ENCODE data around the gene SNRNP40.

SNRNP40 gene

GRCh38 chr1:31296486-31297276, at the start of gene SNRNP40, which contains the start of gene ZCCHC17:
Gene SNRNP40, minus strand, starts transcription at chr1:31296788. Its CDS starts 37 bp downstream, at chr1:31296751.
Gene ZCCHC17, plus strand, starts transcription at chr1:31297032. Its CDS starts 13,067 bp downstream, at chr1:31310099.
- Histone ChIP-seq H3K9ac (ENCODE audit: low read depth, low read length) (peak within 1 kb of the TSS; percentile 93), H3K27ac (ENCODE audit: low read length) (peak within 1 kb of the TSS; percentile 79), H3K4me3 (ENCODE audit: low read length) (peak within 1 kb of the TSS; percentile 84), H3K4me1 (ENCODE audit: insufficient read depth, low read length) (peaks cover 5% of the 10 kb centered on the region), H3K9me3 (ENCODE audit: insufficient read depth, low read depth, low read length) (no peaks in the 10 kb centered on the region), H3K27me3 (ENCODE audit: insufficient read depth, low read length) (no peaks in the 10 kb centered on the region), H3K36me3 (ENCODE audit: insufficient read depth, low read depth, low read length) (peaks cover 31% of the 10 kb centered on the region)

- no peaks in the 10 kb centered on the region for H3K9me3 ChIP-seq (ENCODE audit: insufficient read depth, low read depth, low read length)
- H3K4me3 ChIP-seq (ENCODE audit: low read length), result no peak overlapping the region
- H3K4me1 ChIP-seq (ENCODE audit: insufficient read depth, low read length), result no peaks in the 10 kb centered on the region
- H3K9ac ChIP-seq (ENCODE audit: low read depth, low read length), result no peak overlapping the region
- peaks cover 48% of the 10 kb centered on the region for H3K36me3 ChIP-seq (ENCODE audit: insufficient read depth, low read depth, low read length)
- H3K27me3 ChIP-seq (ENCODE audit: insufficient read depth, low read length), result no peaks in the 10 kb centered on the region
- H3K27ac ChIP-seq (ENCODE audit: low read length), result no peak overlapping the region
Observed at GRCh38 chr1:31345635-31346034, 49.0 kb upstream of the SNRNP40 start.

DNA sequence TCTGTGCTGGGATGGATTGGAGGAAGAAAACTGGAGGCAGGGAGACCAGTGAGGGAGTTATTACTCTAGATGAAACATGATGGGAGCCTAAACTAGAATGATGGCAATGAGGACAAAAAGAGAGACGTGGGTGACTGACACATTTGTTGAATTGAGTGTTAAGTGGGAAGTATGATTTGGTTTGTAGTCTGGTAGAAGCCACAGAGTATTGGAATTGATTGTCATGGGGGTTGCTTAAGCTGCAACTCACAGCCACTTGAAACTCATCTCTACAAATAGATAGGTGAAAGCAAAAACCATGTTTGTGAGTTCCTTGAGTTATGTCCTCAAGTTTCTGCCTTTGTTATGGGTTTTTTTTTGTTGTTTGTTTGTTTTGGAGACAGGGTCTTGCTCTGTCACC, 47.9 kb upstream of the SNRNP40 start:
- Histone ChIP-seq H3K9ac (ENCODE audit: low read depth, low read length) (no peak overlapping the region), H3K9me3 (ENCODE audit: insufficient read depth, low read depth, low read length) (no peaks in the 10 kb centered on the region), H3K36me3 (ENCODE audit: insufficient read depth, low read depth, low read length) (peaks cover 41% of the 10 kb centered on the region), H3K27me3 (ENCODE audit: insufficient read depth, low read length) (no peaks in the 10 kb centered on the region), H3K27ac (ENCODE audit: low read length) (no peak overlapping the region), H3K4me1 (ENCODE audit: insufficient read depth, low read length) (no peaks in the 10 kb centered on the region), H3K4me3 (ENCODE audit: low read length) (no peak overlapping the region)

DNA sequence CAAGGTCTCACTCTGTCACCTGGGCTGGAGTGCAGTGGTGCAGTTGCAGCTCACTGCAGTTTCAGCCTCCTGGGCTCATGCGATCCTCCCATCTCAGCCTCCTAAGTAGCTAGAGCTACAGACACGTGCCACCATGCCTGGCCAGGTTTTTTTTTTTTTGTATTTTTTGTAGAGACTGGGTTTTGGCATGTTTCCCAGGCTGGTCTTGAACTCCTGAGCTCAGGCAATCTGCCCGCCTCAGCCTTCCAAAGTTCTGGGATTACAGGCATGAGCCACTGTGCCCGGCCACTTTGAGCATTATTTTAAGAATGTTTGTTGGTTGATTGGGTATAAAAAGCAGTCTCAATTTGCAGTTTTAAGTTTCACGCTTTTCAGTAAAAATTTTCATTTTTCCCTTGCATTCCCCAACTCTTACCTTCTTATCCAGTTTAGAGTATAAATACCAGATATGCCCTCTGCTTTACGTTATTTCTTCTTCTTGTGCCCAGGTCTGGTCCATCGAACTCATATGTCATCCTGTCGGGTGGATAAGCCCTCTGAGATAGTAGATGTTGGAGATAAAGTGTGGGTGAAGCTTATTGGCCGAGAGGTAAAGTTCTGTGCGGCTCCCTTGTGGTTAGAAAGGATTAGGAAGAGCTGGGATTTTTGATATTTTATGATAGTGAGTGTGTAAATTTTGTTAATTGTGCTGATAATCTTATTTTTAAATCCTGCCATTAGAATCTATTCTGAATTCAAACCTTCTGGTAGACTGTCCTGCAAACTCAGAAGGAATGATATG, 40.3 kb upstream of the SNRNP40 start:
- Histone ChIP-seq H3K9ac (ENCODE audit: low read depth, low read length) (no peak overlapping the region), H3K9me3 (ENCODE audit: insufficient read depth, low read depth, low read length) (no peaks in the 10 kb centered on the region), H3K4me1 (ENCODE audit: insufficient read depth, low read length) (no peaks in the 10 kb centered on the region), H3K36me3 (ENCODE audit: insufficient read depth, low read depth, low read length) (peaks cover 19% of the 10 kb centered on the region), H3K4me3 (ENCODE audit: low read length) (no peak overlapping the region), H3K27ac (ENCODE audit: low read length) (no peak overlapping the region), H3K27me3 (ENCODE audit: insufficient read depth, low read length) (no peaks in the 10 kb centered on the region)

- Histone ChIP-seq H3K9ac (ENCODE audit: low read depth, low read length) (no peak overlapping the region), H3K9me3 (ENCODE audit: insufficient read depth, low read depth, low read length) (no peaks in the 10 kb centered on the region), H3K27me3 (ENCODE audit: insufficient read depth, low read length) (no peaks in the 10 kb centered on the region), H3K36me3 (ENCODE audit: insufficient read depth, low read depth, low read length) (peaks cover 19% of the 10 kb centered on the region), H3K4me1 (ENCODE audit: insufficient read depth, low read length) (no peaks in the 10 kb centered on the region), H3K27ac (ENCODE audit: low read length) (no peak overlapping the region), H3K4me3 (ENCODE audit: low read length) (no peak overlapping the region)
Observed at GRCh38 chr1:31335007-31335406, 38.4 kb upstream of the SNRNP40 start.

DNA sequence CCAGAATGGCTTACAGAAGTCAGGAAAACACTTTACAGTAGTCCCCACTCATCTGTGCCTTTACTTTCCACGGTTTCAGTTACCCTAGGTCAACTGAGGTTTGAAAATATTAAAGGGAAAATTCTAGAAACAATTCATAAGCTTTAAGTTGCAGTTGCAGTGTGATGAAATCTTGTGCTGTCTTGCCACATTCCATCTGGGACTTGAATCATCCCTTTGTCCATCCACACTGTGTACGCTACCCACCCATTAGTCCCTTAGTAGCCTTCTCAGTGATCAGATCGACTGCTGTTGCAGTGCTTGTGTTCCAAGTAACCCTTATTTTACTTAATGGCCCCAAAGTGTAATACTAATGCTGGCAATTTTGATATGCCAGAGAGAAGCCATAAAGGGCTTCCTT, 30.8 kb upstream of the SNRNP40 start:
- Histone ChIP-seq H3K9me3 (ENCODE audit: insufficient read depth, low read depth, low read length) (no peaks in the 10 kb centered on the region), H3K4me1 (ENCODE audit: insufficient read depth, low read length) (no peaks in the 10 kb centered on the region), H3K36me3 (ENCODE audit: insufficient read depth, low read depth, low read length) (peaks cover 1% of the 10 kb centered on the region), H3K27ac (ENCODE audit: low read length) (no peak overlapping the region), H3K4me3 (ENCODE audit: low read length) (no peak overlapping the region), H3K9ac (ENCODE audit: low read depth, low read length) (no peak overlapping the region), H3K27me3 (ENCODE audit: insufficient read depth, low read length) (no peaks in the 10 kb centered on the region)

- peaks cover 5% of the 10 kb centered on the region for H3K36me3 ChIP-seq (ENCODE audit: insufficient read depth, low read depth, low read length)
- H3K27me3 ChIP-seq (ENCODE audit: insufficient read depth, low read length), result no peaks in the 10 kb centered on the region
- no peak overlapping the region for H3K27ac ChIP-seq (ENCODE audit: low read length)
- no peak overlapping the region for H3K4me3 ChIP-seq (ENCODE audit: low read length)
- H3K4me1 ChIP-seq (ENCODE audit: insufficient read depth, low read length), result no peaks in the 10 kb centered on the region
- no peaks in the 10 kb centered on the region for H3K9me3 ChIP-seq (ENCODE audit: insufficient read depth, low read depth, low read length)
- no peak overlapping the region for H3K9ac ChIP-seq (ENCODE audit: low read depth, low read length)
Observed at GRCh38 chr1:31326461-31326860, 29.9 kb upstream of the SNRNP40 start.

GRCh38 chr1:31324992-31325391, 28.4 kb upstream of the SNRNP40 start:
- no peaks in the 10 kb centered on the region for H3K4me1 ChIP-seq (ENCODE audit: insufficient read depth, low read length)

GRCh38 chr1:31324093-31324492, 27.5 kb upstream of the SNRNP40 start:
- H3K4me3 ChIP-seq (ENCODE audit: low read length), result no peak overlapping the region
- H3K27ac ChIP-seq (ENCODE audit: low read length), result no peak overlapping the region
- no peaks in the 10 kb centered on the region for H3K27me3 ChIP-seq (ENCODE audit: insufficient read depth, low read length)
- H3K9me3 ChIP-seq (ENCODE audit: insufficient read depth, low read depth, low read length), result no peaks in the 10 kb centered on the region
- peaks cover 20% of the 10 kb centered on the region for H3K36me3 ChIP-seq (ENCODE audit: insufficient read depth, low read depth, low read length)
- H3K4me1 ChIP-seq (ENCODE audit: insufficient read depth, low read length), result no peaks in the 10 kb centered on the region
- no peak overlapping the region for H3K9ac ChIP-seq (ENCODE audit: low read depth, low read length)

More at GRCh38 chr1:31324992-31325391, 28.4 kb upstream of the SNRNP40 start:
- Histone ChIP-seq H3K36me3 (ENCODE audit: insufficient read depth, low read depth, low read length) (peaks cover 13% of the 10 kb centered on the region), H3K27me3 (ENCODE audit: insufficient read depth, low read length) (no peaks in the 10 kb centered on the region), H3K4me3 (ENCODE audit: low read length) (no peak overlapping the region), H3K27ac (ENCODE audit: low read length) (no peak overlapping the region), H3K9ac (ENCODE audit: low read depth, low read length) (no peak overlapping the region), H3K9me3 (ENCODE audit: insufficient read depth, low read depth, low read length) (no peaks in the 10 kb centered on the region)

GRCh38 chr1:31318146-31318545, 21.6 kb upstream of the SNRNP40 start:
- Histone ChIP-seq H3K9ac (ENCODE audit: low read depth, low read length) (no peak overlapping the region), H3K9me3 (ENCODE audit: insufficient read depth, low read depth, low read length) (no peaks in the 10 kb centered on the region), H3K27ac (ENCODE audit: low read length) (no peak overlapping the region), H3K27me3 (ENCODE audit: insufficient read depth, low read length) (no peaks in the 10 kb centered on the region), H3K36me3 (ENCODE audit: insufficient read depth, low read depth, low read length) (peaks cover 72% of the 10 kb centered on the region), H3K4me3 (ENCODE audit: low read length) (no peak overlapping the region), H3K4me1 (ENCODE audit: insufficient read depth, low read length) (no peaks in the 10 kb centered on the region)

DNA sequence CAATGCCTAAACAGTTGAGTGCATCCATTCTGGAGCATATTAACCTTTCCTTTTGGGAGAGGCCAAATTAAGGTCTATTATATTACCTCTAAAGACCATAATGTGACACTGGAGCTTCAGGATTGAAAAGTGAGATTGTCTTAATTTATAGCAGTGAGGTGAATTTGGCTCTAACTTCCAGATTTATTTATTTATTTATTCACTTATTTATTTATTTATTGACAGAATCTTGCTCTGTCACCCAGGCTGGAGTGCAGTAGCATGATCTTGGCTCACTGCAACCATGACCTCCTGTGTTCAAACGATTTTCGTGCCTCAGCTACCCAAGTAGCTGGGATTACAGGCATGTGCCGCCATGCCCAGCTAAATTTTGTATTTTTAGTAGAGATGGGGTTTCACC, 19.3 kb upstream of the SNRNP40 start:
- Histone ChIP-seq H3K27ac (ENCODE audit: low read length) (no peak overlapping the region), H3K4me1 (ENCODE audit: insufficient read depth, low read length) (no peaks in the 10 kb centered on the region), H3K4me3 (ENCODE audit: low read length) (no peak overlapping the region), H3K27me3 (ENCODE audit: insufficient read depth, low read length) (no peaks in the 10 kb centered on the region), H3K9ac (ENCODE audit: low read depth, low read length) (no peak overlapping the region), H3K9me3 (ENCODE audit: insufficient read depth, low read depth, low read length) (no peaks in the 10 kb centered on the region), H3K36me3 (ENCODE audit: insufficient read depth, low read depth, low read length) (peaks cover 87% of the 10 kb centered on the region)

DNA sequence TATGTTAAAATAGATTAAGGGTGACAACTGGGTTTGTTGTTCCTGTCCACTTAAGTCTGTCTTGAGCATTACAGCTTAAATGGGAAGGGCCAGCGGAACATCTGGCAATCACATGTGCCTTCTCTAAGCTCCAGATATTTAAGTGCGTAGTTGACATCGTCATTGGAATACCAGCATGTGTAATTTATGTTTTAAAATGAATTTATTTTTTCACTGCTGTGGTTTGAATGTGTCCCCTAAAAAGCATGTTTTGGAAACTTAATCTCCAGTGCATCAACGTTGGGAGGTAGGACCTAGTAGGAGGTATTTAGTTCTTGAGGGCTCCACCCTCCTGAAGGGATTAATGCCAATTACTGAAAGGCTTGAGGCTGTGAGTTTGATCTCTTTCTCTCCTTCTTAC, 13.6 kb upstream of the SNRNP40 start:
- no peaks in the 10 kb centered on the region for H3K9me3 ChIP-seq (ENCODE audit: insufficient read depth, low read depth, low read length)
- no peak overlapping the region for H3K27ac ChIP-seq (ENCODE audit: low read length)
- no peak overlapping the region for H3K9ac ChIP-seq (ENCODE audit: low read depth, low read length)
- H3K36me3 ChIP-seq (ENCODE audit: insufficient read depth, low read depth, low read length), result peaks cover 61% of the 10 kb centered on the region
- no peak overlapping the region for H3K4me3 ChIP-seq (ENCODE audit: low read length)
- H3K4me1 ChIP-seq (ENCODE audit: insufficient read depth, low read length), result no peaks in the 10 kb centered on the region
- no peaks in the 10 kb centered on the region for H3K27me3 ChIP-seq (ENCODE audit: insufficient read depth, low read length)

Measured in iPS-20b (cell line).